Esophagus muscularis mucosa (tissue), 4 donors: Measurements from ENCODE around the gene KRTAP12-3. TPM values are rescaled to one million over a fixed set of nuclear protein-coding genes. Genes with fewer than 3 reads are reported as not detected.

Experiments used
- DNase-seq: peaks from one replicate; pipeline ENCODE4 v3.0.0-alpha.2; 2017; ENCODE audit errors: extremely low spot score
- H3K27ac ChIP-seq, 4 donors: fragments of 200-600 bp; sonication (generic); replicated peaks in 1 of 4; 1 replicate in 3 of 4; 2 replicates in 1 of 4; pipeline ENCODE4 v1.5.1; 2016 to 2019; ENCODE audit warnings: mild to moderate bottlenecking in 1 of 4
- H3K27me3 ChIP-seq, 4 donors: fragments of 200-600 bp; sonication (generic); one replicate each; pipeline versions ENCODE4 v1.5.1 to v1.6.0; 2016 to 2019
- H3K36me3 ChIP-seq, 4 donors: fragments of 200-600 bp; sonication (generic); one replicate each; pipeline ENCODE4 v1.5.1; 2016 to 2019
- H3K4me1 ChIP-seq, 4 donors: fragments of 200-600 bp; sonication (generic); one replicate each; pipeline ENCODE4 v1.5.1; 2016 to 2019
- H3K4me3 ChIP-seq, 4 donors: fragments of 200-600 bp; sonication (generic); 1 replicate in 2 of 4; 2 replicates in 2 of 4; pipeline ENCODE4 v1.5.1; 2016 to 2019; ENCODE audit warnings: mild to moderate bottlenecking in 4 of 4, moderate library complexity in 1 of 4
- H3K9me3 ChIP-seq, 4 donors: fragments of 200-600 bp; sonication (generic); 1 replicate in 3 of 4; 2 replicates in 1 of 4; pipeline ENCODE4 v1.5.1; 2016 to 2019
- EP300 ChIP-seq: sonication (generic); formaldehyde crosslinking; IDR thresholded peaks from one replicate; pipeline ENCODE4 v1.6.1; 2017; ENCODE audit warnings: antibody characterized with exemption
- POLR2A ChIP-seq: fragments of 450-650 bp; IDR thresholded peaks from one replicate; pipeline ENCODE4 v1.6.1; 2017; ENCODE audit warnings: antibody characterized with exemption, moderate library complexity, mild to moderate bottlenecking, low read depth
- POLR2AphosphoS5 ChIP-seq, 2 donors: sonication (generic); formaldehyde crosslinking; IDR thresholded peaks; one replicate each; pipeline ENCODE4 v1.6.1; 2017; ENCODE audit warnings: antibody characterized with exemption in 2 of 2
- WGBS: methylation state at CpG from one replicate; pipeline ENCODE4 v1.1.5; 2018; 5-methylcytosine and 5-hydroxymethylcytosine counted together
- intact Hi-C: fragments of 100-400 bp; cut with DNase I; formaldehyde crosslinking; loops from one replicate; pipeline ENCODE4 v1.15.1; 2023
- total RNA-seq, 4 donors: library from RNA; depleted of rRNA; stranded (reverse); fragments of >200 nt; gene quantifications; one replicate each; pipeline versions ENCODE4 v1.1.0 to v1.2.1, GENCODE V29; 2016
- TF ChIP-seq, protein P1 (sequence below), 3 experiments: fragments of 200-600 bp in 2 of 3; fragments of 450-650 bp in 1 of 3; sonication (generic) in 2 of 3; IDR thresholded peaks; one replicate each; pipeline ENCODE4 v1.5.1; 2017 to 2019; ENCODE audit warnings: antibody characterized with exemption in 3 of 3, mild to moderate bottlenecking in 2 of 3, moderate library complexity in 1 of 3

The KRTAP12-3 gene
- total RNA-seq, 4 donors from 2014 or later, result not detected

DNA sequence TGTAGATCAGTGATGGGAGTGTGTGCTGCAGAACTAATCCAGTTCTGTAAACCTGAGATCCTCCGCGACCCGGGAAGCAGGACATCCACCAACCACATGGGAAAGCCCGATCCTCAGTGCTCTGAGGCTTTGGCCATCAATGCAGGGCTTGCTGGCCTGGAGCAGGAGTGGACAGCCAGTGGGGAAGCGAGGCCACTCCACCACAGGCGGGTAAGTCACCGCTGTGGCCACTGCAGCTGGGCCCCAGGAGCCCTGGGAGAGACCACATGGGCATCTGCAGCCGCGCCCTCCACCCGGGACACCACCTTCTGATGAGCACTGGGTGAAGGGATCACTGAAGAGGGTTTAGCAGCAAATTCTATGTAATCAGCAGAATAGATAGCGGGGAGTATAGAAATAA, 23.4 kb downstream of the KRTAP12-3 start:
- 81% methylated on average over 11 of the region's 11 CpGs for whole genome bisulfite sequencing
- no peak for TF ChIP-seq POLR2A
- TF ChIP-seq, protein P1, sequence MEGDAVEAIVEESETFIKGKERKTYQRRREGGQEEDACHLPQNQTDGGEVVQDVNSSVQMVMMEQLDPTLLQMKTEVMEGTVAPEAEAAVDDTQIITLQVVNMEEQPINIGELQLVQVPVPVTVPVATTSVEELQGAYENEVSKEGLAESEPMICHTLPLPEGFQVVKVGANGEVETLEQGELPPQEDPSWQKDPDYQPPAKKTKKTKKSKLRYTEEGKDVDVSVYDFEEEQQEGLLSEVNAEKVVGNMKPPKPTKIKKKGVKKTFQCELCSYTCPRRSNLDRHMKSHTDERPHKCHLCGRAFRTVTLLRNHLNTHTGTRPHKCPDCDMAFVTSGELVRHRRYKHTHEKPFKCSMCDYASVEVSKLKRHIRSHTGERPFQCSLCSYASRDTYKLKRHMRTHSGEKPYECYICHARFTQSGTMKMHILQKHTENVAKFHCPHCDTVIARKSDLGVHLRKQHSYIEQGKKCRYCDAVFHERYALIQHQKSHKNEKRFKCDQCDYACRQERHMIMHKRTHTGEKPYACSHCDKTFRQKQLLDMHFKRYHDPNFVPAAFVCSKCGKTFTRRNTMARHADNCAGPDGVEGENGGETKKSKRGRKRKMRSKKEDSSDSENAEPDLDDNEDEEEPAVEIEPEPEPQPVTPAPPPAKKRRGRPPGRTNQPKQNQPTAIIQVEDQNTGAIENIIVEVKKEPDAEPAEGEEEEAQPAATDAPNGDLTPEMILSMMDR (IDR thresholded peaks at IDR 0.05), result no peak
- no peak for TF ChIP-seq EP300
- intact Hi-C loops, result no loop called here
- Histone ChIP-seq H3K4me1 (no peaks in the 10 kb centered on the region), H3K36me3 (no peaks in the 10 kb centered on the region), H3K4me3 (no peak overlapping the region), H3K27me3 (peaks cover 0 to 17% (median 0%) of the 10 kb centered on the region in 4 donors), H3K27ac (no peak overlapping the region), H3K9me3 (no peaks in the 10 kb centered on the region)
- DNase-seq, result no peak

DNA sequence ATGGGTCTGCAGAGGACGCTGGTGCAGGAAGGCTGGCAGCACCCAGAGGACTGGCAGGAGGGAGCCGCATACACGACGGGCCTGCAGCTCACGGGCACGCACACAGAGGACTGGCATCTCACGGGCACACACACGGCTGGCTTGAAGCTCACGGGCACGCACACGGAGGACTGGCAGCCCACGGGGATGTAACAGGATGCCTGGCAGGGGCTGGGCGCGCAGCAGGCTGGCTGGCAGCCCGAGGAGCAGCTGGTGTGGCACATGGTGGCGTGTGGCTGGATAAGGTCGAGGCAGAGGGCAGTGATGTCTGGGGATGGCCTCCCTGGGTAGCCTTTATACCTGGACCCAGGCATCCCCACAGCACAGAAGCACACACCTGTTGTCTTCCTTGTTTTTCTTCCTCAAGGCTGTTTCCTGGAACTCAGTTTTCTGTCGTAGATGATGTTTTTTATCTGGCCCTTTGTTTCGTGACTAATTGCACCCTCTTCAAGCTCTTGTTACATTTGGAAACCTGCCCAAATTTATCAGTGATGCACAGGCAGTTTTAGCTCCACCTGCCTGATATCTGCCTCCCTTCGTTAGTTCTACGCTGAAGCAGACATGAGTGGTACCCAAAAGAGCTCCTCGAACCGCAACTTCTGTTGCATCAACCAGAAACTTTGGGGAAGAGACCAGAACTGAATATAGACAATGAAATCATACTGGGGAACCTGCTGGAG, 24.3 kb downstream of the KRTAP12-3 start, which contains the start of gene KRTAP12-1:
Gene KRTAP12-1 (minus strand): TSS at position 303 of the 719 bp plus-strand sequence. CDS start 40 bp downstream, at position 263.
- no peak for DNase-seq
- H3K9me3 ChIP-seq, result no peaks in the 10 kb centered on the region
- peaks cover 0 to 26% (median 0%) of the 10 kb centered on the region in 4 donors for H3K27me3 ChIP-seq
- no peaks in the 10 kb centered on the region for H3K4me1 ChIP-seq
- H3K36me3 ChIP-seq, result no peaks in the 10 kb centered on the region
- no peak within 1 kb of the TSS for H3K27ac ChIP-seq
- WGBS, result 77% methylated on average over 10 of the region's 23 CpGs
- no peak within 1 kb of the TSS for H3K4me3 ChIP-seq
- TF ChIP-seq EP300, result no peak
- no peak for TF ChIP-seq POLR2A
- TF ChIP-seq, protein P1 (IDR thresholded peaks at IDR 0.05), result no peak
- TF ChIP-seq POLR2AphosphoS5 (IDR thresholded peaks at IDR 0.05), result no peak
- intact Hi-C loops, result no loop called here

DNA sequence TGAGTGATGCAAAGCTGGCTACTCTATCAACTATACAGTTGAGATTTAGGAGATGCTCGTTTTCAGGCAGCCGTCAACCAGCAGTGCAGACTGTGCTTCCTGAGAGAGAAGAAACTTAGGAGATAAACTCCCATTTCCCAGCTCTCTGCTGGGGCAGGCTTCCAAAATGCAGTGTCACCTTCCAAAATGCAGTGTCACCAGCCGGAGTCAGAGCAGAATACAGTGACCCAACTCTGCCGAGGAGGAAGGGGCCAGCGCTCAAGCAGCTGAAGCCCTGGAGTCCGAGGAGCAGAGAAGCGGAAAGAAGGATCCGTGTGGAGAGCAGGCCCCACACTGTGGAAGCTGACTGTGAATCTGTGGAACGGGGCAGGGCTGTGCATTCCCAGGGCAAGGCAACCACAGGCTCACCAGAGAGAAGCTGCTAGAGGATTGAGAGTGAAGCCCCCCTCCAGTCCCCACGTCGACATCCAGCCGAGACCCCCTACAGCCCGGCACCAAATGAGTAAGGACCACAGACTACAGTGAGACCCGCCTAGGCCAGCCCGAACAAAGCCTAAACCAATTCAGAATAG, 24.9 kb downstream of the KRTAP12-3 start:
- Histone ChIP-seq H3K36me3 (no peaks in the 10 kb centered on the region), H3K9me3 (no peaks in the 10 kb centered on the region), H3K27me3 (peaks cover 0 to 32% (median 0%) of the 10 kb centered on the region in 4 donors), H3K27ac (no peak overlapping the region), H3K4me3 (no peak overlapping the region), H3K4me1 (no peaks in the 10 kb centered on the region)
- intact Hi-C loops, result no loop called here
- peak; percentile 84 for DNase-seq
- 87% methylated on average over 14 of the region's 15 CpGs for WGBS
- TF ChIP-seq POLR2AphosphoS5 (IDR thresholded peaks at IDR 0.05) (no peak), POLR2A (no peak), EP300 (no peak)
- TF ChIP-seq, protein P1 (IDR thresholded peaks at IDR 0.05), result no peak

DNA sequence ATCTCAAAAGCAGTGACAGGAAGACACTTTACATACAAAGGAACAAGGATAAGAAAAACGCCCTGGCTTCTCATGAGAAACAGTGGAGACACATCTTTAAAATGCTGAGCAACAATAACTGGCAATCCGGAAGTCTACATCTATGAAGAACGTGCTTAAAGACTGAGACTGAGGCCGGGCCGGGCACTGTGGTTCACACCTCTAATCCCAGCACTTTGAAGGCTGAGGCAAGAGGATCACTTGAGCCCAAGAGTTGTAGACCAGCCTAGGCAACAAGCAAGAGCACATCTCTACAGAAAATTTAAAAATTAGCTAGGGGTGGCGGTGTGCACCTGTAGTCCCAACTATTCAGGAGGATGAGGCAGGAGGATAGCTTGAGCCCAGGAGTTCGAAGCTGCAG, 26.3 kb downstream of the KRTAP12-3 start:
- peaks cover 0 to 46% (median 0%) of the 10 kb centered on the region in 4 donors for H3K27me3 ChIP-seq
- 76% methylated on average over 7 of the region's 7 CpGs for WGBS
- intact Hi-C loops, result no loop called here
- H3K4me3 ChIP-seq, result no peak overlapping the region
- no peak overlapping the region for H3K27ac ChIP-seq
- TF ChIP-seq POLR2AphosphoS5 (IDR thresholded peaks at IDR 0.05) (no peak), EP300 (no peak), POLR2A (no peak)
- TF ChIP-seq, protein P1 (IDR thresholded peaks at IDR 0.05), result no peak
- no peak for DNase-seq
- H3K4me1 ChIP-seq, result no peaks in the 10 kb centered on the region
- H3K36me3 ChIP-seq, result no peaks in the 10 kb centered on the region
- no peaks in the 10 kb centered on the region for H3K9me3 ChIP-seq
